SK-N-SH (cell line): ENCODE data around the gene IPCEF1.

ENCODE experiments used
- CTCF ChIP-seq: fragments of 200-600 bp; sonication (generic); IDR thresholded peaks from 2 replicates; pipeline ENCODE4 v1.6.1; 2017; ENCODE audit warnings: antibody characterized with exemption, mild to moderate bottlenecking, moderate library complexity
- JUND ChIP-seq: IDR thresholded peaks from 2 replicates; pipeline ENCODE4 v1.4.0; 2012
- MAX ChIP-seq: IDR thresholded peaks from 2 replicates; pipeline ENCODE4 v1.4.0; 2012; ENCODE audit warnings: low read depth
- POLR2AphosphoS5 ChIP-seq: IDR thresholded peaks from 2 replicates; pipeline ENCODE4 v1.6.1; 2012; ENCODE audit warnings: low read depth, low read length
- RCOR1 ChIP-seq: fragments of 150-350 bp; IDR thresholded peaks from 2 replicates; pipeline ENCODE4 v1.6.1; 2017; ENCODE audit warnings: antibody characterized with exemption, low read length
- YY1 ChIP-seq: IDR thresholded peaks from 2 replicates; pipeline ENCODE4 v1.4.0; 2012; ENCODE audit warnings: low read depth, mild to moderate bottlenecking

- TF ChIP-seq JUND: no peak
- no peak for TF ChIP-seq RCOR1
- peak; percentile 62 for TF ChIP-seq CTCF
- TF ChIP-seq YY1: no peak
- no peak for TF ChIP-seq MAX
- no peak for TF ChIP-seq POLR2AphosphoS5
Observed at GRCh38 chr6:154156135-154156896, 200.3 kb downstream of the IPCEF1 start.
